K562 (cell line): ENCODE measurements around the gene SDSL. TPM values are rescaled to one million over a fixed set of nuclear protein-coding genes. Genes with fewer than 3 reads are reported as not detected.

Experiments
- ATAC-seq: fragments of 200-7000 bp; cut with Tn5 transposase; 3 replicates; pipeline ENCODE4 v1.9.1; 2020; ENCODE audit warnings: moderate library complexity
- BruUV-seq: library from RNA; stranded (reverse); fragments of 400-500 nt; replicated peaks from 2 replicates; lab custom pipeline; 2021; lab: Mats Ljungman, UMichigan
- CTCF ChIA-PET: fragments of 300-600 bp; formaldehyde crosslinking; extraction: SDS; loops from one replicate; lab custom pipeline; 2021; ENCODE audit warnings: low intra/inter-chr PET ratio; lab: Yijun Ruan, JAX
- POLR2A ChIA-PET: fragments of 300-600, 350-650 bp; sonication (Branson Sonifier 250); formaldehyde crosslinking; extraction: SDS; loops from one replicate; lab custom pipeline; 2021; ENCODE audit warnings: antibody characterized with exemption, inconsistent platforms; lab: Yijun Ruan, JAX
- DNase-seq, 4 experiments: peaks; one replicate each; pipeline versions ENCODE4 v3.0.0 to v3.0.0-alpha.2; 2011 to 2018; ENCODE audit warnings: low spot score in 3 of 4, mixed read lengths in 3 of 4; ENCODE audit errors: extremely low read depth in 1 of 4
- FAIRE-seq: peaks from 2 replicates; lab custom pipeline; 2011; peaks lifted over from hg19 to GRCh38; lab: Jason Lieb, UNC
- H2AFZ ChIP-seq: 2 replicates; pipeline ENCODE4 v1.6.0; 2011; ENCODE audit warnings: low read depth, low read length, control low read depth, inconsistent platforms
- H3K27ac ChIP-seq: fragments of 200-600 bp; 3 replicates; pipeline ENCODE4 v1.8.0; 2011; ENCODE audit warnings: low read depth, mild to moderate bottlenecking, control low read depth, inconsistent platforms, low read length, moderate library complexity, mixed read lengths; ENCODE audit errors: extremely low read depth
- H3K27me3 ChIP-seq, 2 experiments: fragments of 300-600 bp in 1 of 2; 2 replicates in 1 of 2; 3 replicates in 1 of 2; pipeline versions ENCODE4 v1.6.0 to v1.8.0; 2011; ENCODE audit warnings: inconsistent platforms in 2 of 2, low read length in 2 of 2, mild to moderate bottlenecking in 1 of 2, mixed read lengths in 1 of 2, moderate library complexity in 1 of 2; ENCODE audit not compliant: control insufficient read depth in 2 of 2, insufficient read depth in 2 of 2
- H3K36me3 ChIP-seq: fragments of 300-600 bp; 3 replicates; pipeline ENCODE4 v1.8.0; 2011; ENCODE audit warnings: mild to moderate bottlenecking, low read length, inconsistent platforms; ENCODE audit not compliant: control insufficient read depth, insufficient read depth
- H3K4me1 ChIP-seq, 2 experiments: fragments of 200-600 bp in 1 of 2; replicated peaks in 1 of 2; 2 replicates in 1 of 2; 3 replicates in 1 of 2; pipeline versions ENCODE4 v1.5.1 to v1.8.0; 2011; ENCODE audit warnings: inconsistent platforms in 2 of 2, low read length in 2 of 2, mild to moderate bottlenecking in 1 of 2, mixed read lengths in 1 of 2, moderate library complexity in 1 of 2; ENCODE audit not compliant: control insufficient read depth in 2 of 2, insufficient read depth in 2 of 2
- H3K4me2 ChIP-seq: 2 replicates; pipeline ENCODE4 v1.6.1; 2011; ENCODE audit warnings: low read length, control low read depth, inconsistent platforms, mixed read lengths; ENCODE audit not compliant: insufficient read depth
- H3K4me3 ChIP-seq: fragments of 200-600 bp; sonication (generic), shearing (Covaris generic); 2 replicates; pipeline ENCODE4 v1.5.1; 2016; ENCODE audit warnings: control low read depth, inconsistent platforms
- H3K79me2 ChIP-seq: fragments of 200-600 bp; 3 replicates; pipeline ENCODE4 v1.8.0; 2011; ENCODE audit warnings: low read length, inconsistent platforms; ENCODE audit not compliant: control insufficient read depth, insufficient read depth
- H3K9ac ChIP-seq, 2 experiments: 2 replicates each; pipeline versions ENCODE4 v1.6.0 to v1.6.1; 2011; ENCODE audit warnings: low read depth in 2 of 2, low read length in 2 of 2, control low read depth in 1 of 2, inconsistent platforms in 1 of 2, mild to moderate bottlenecking in 1 of 2, mixed read lengths in 1 of 2; ENCODE audit not compliant: insufficient read depth in 1 of 2
- H3K9me1 ChIP-seq: one replicate; pipeline ENCODE4 v1.6.0; 2011; ENCODE audit warnings: inconsistent platforms, mild to moderate bottlenecking, low read length, moderate library complexity; ENCODE audit not compliant: control insufficient read depth, insufficient read depth
- H3K9me3 ChIP-seq: replicated peaks from 2 replicates; pipeline ENCODE4 v1.5.1; 2011; ENCODE audit warnings: low read depth, low read length, inconsistent platforms; ENCODE audit not compliant: control insufficient read depth, insufficient read depth
- H4K20me1 ChIP-seq: replicated peaks from 2 replicates; pipeline ENCODE4 v1.6.1; 2011; ENCODE audit warnings: low read length, inconsistent platforms, mixed read lengths; ENCODE audit not compliant: control insufficient read depth, insufficient read depth
- MCM5 ChIP-seq: fragments of 450-650 bp; IDR thresholded peaks from 2 replicates; pipeline ENCODE4 v1.6.1; 2016; ENCODE audit warnings: low read depth
- POLR2G ChIP-seq: fragments of 200-400 bp; formaldehyde crosslinking; IDR thresholded peaks from 2 replicates; pipeline ENCODE4 v1.6.1; 2017; ENCODE audit warnings: low read depth, mild to moderate bottlenecking, antibody characterized with exemption, low read length, moderate library complexity
- RNF219 ChIP-seq: fragments of 250-450 bp; sonication (Bioruptor Pico); IDR thresholded peaks from 2 replicates; pipeline ENCODE4 v1.5.0; 2022; ENCODE audit warnings: mild to moderate bottlenecking
- WGBS: fragments of 100-300 bp; shearing (Covaris generic); methylation state at CpG from one replicate; pipeline ENCODE4 v1.1.6; 2016; ENCODE audit warnings: low coverage, mixed read lengths; ENCODE audit not compliant: insufficient coverage; ENCODE audit errors: missing lambda C conversion rate; 5-methylcytosine and 5-hydroxymethylcytosine counted together
- in situ Hi-C: fragments of 300-500 bp; cut with MboI; formaldehyde crosslinking; loops from 4 replicates; pipeline ENCODE4 v1.15.0; 2018; ENCODE audit warnings: inconsistent platforms, mixed read lengths
- intact Hi-C: fragments of 100-400 bp; cut with micrococcal nuclease; formaldehyde crosslinking; loops from 2 replicates; pipeline ENCODE4 v1.14.2; 2022
- polyA plus RNA-seq, 8 experiments: library from polyadenylated mRNA; depleted of rRNA in 4 of 8; stranded (reverse) in 5 of 8; unstranded in 3 of 8; fragments of >200 nt; fragmentation: Nextera tagmentation in 2 of 8; fragmentation: Illumina TruSeq in 1 of 8; extraction: Ambion mirVana in 2 of 8; extraction: Trizol in 1 of 8; gene quantifications; 2 replicates each; pipeline versions ENCODE4 v1.2.1 to v1.2.3, GENCODE V29; 2011 to 2014; ENCODE audit warnings: inconsistent platforms in 1 of 8, missing spikeins in 1 of 8
- total RNA-seq, 7 experiments: library from RNA; depleted of rRNA in 6 of 7; stranded (reverse); fragments of >200 nt in 6 of 7; fragmentation: Illumina TruSeq in 2 of 7; extraction: Trizol in 2 of 7; gene quantifications; 2 replicates each; pipeline versions ENCODE4 v1.2.1 to v1.2.3, GENCODE V29; 2011 to 2021; ENCODE audit warnings: low replicate concordance in 1 of 7
- TF ChIP-seq, protein P1 (sequence below): sonication (generic); formaldehyde crosslinking; IDR thresholded peaks from 2 replicates; pipeline ENCODE4 v1.8.1; 2023; ENCODE audit warnings: mild to moderate bottlenecking, missing genetic modification reagents

SDSL gene
- total and polyA plus RNA-seq, 9 of the 15 experiments (the other 6 are each of a cell fraction or from before 2014, with no cell fraction given), result 0.31 to 11.0 (median 7.4) TPM

DNA sequence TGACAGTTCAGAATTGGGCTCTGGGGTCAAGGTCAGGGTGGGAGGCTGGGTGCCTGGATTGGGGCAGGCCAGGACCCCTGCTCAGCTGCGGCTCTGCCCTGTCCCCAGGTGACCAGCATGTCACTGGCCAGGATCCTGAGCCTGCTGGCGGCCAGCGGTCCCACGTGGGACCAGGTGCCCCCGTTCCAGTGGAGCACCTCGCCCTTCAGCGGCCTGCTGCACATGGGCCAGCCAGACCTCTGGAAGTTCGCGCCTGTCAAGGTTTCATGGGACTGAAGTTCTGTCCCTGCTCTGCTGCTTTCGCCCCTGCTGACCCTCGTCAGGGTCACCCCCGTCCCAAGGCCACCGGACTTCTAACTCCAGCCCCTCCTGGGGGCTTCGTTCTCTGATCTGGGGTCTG is 33.8 kb upstream of the SDSL start:
- WGBS, result 88% methylated on average over 14 of the region's 14 CpGs
- H3K4me3 ChIP-seq, result no peak overlapping the region
- 0 out of 2 replicates have a peak, but pooled peaks have one; percentile 18 for TF ChIP-seq POLR2G
- TF ChIP-seq MCM5, result no peak
- TF ChIP-seq, protein P1, sequence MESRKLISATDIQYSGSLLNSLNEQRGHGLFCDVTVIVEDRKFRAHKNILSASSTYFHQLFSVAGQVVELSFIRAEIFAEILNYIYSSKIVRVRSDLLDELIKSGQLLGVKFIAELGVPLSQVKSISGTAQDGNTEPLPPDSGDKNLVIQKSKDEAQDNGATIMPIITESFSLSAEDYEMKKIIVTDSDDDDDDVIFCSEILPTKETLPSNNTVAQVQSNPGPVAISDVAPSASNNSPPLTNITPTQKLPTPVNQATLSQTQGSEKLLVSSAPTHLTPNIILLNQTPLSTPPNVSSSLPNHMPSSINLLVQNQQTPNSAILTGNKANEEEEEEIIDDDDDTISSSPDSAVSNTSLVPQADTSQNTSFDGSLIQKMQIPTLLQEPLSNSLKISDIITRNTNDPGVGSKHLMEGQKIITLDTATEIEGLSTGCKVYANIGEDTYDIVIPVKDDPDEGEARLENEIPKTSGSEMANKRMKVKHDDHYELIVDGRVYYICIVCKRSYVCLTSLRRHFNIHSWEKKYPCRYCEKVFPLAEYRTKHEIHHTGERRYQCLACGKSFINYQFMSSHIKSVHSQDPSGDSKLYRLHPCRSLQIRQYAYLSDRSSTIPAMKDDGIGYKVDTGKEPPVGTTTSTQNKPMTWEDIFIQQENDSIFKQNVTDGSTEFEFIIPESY (CRISPR knock-in tag), result no peak; the same call in 1 of the 2 replicates
- no peak for TF ChIP-seq RNF219 (CRISPR knock-in tag)
- DNase-seq, result no peak
- FAIRE-seq, result no peak
- H3K4me1 ChIP-seq, result peaks cover 0 to 9% of the 10 kb centered on the region in 2 experiments; a peak in 1 of 5 replicates
- no TSS peak for BruUV-seq
- intact Hi-C loops, result no loop called here
- CTCF ChIA-PET, result no interaction called here
- no peaks in the 10 kb centered on the region for H3K79me2 ChIP-seq
- H3K9ac ChIP-seq, result no peak overlapping the region
- H3K9me3 ChIP-seq, result no peaks in the 10 kb centered on the region
- POLR2A ChIA-PET, result no interaction called here
- no peak overlapping the region for H2AFZ ChIP-seq
- no peaks in the 10 kb centered on the region for H3K27me3 ChIP-seq
- no peak overlapping the region for H3K4me2 ChIP-seq
- no peak for ATAC-seq
- no peaks in the 10 kb centered on the region for H3K9me1 ChIP-seq
- in situ Hi-C loops, result no loop called here
- H3K27ac ChIP-seq, result no peak overlapping the region
- H3K36me3 ChIP-seq, result peaks cover 50% of the 10 kb centered on the region; the same call in 2 of the 3 replicates
- H4K20me1 ChIP-seq, result no peaks in the 10 kb centered on the region
